ENCODE data around the gene SGF29.
"Not testable (repeated sequence)": the region's sequence is repeated elsewhere in the genome, so short reads cannot be mapped to it uniquely, and the experiment has no call there.

DNA sequence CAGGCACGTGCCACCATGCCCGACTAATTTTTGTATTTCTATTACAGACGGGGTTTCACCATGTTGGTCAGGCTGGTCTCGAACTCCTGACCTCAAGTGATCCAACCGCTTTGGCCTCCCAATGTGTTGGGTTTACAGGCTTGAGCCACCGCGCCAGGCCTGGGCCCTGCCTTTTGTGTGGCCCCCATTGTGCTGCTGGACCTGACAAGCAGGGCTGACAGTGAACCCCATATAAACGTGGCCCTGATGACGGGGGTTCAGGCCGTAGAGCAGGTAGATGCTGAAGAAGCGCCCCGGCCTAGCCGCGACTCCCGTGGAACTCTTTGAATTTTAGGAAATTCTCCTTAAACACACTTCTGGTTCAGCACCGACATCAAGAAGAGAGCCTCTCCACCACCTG, 60.8 kb downstream of the SGF29 start:
- TF ChIP-seq RAD21 (IDR thresholded peaks at IDR 0.05; ENCODE audit: low read length); POLR2A (IDR thresholded peaks at IDR 0.05; ENCODE audit: low read depth, low read length); RFX5 (IDR thresholded peaks at IDR 0.05; ENCODE audit: low read depth, low read length); SMC3 (IDR thresholded peaks at IDR 0.05; ENCODE audit: low read depth, low read length): not testable (repeated sequence)
- TF ChIP-seq, protein P1, sequence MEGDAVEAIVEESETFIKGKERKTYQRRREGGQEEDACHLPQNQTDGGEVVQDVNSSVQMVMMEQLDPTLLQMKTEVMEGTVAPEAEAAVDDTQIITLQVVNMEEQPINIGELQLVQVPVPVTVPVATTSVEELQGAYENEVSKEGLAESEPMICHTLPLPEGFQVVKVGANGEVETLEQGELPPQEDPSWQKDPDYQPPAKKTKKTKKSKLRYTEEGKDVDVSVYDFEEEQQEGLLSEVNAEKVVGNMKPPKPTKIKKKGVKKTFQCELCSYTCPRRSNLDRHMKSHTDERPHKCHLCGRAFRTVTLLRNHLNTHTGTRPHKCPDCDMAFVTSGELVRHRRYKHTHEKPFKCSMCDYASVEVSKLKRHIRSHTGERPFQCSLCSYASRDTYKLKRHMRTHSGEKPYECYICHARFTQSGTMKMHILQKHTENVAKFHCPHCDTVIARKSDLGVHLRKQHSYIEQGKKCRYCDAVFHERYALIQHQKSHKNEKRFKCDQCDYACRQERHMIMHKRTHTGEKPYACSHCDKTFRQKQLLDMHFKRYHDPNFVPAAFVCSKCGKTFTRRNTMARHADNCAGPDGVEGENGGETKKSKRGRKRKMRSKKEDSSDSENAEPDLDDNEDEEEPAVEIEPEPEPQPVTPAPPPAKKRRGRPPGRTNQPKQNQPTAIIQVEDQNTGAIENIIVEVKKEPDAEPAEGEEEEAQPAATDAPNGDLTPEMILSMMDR (conservative IDR thresholded peaks at IDR 0.05; ENCODE audit: low read depth, low read length), result not testable (repeated sequence)

Data from IMR-90 (cell line).